GM21825 (cell line): Measurements from ENCODE around the gene FBP2.
"Not testable (repeated sequence)": the region's sequence is repeated elsewhere in the genome, so short reads cannot be mapped to it uniquely, and the experiment has no call there.

Experiments
- ATAC-seq: cut with Tn5 transposase; IDR thresholded peaks from one replicate; pipeline ENCODE4 v1.9.1; 2021; ENCODE audit warnings: mild to moderate bottlenecking, moderate library complexity; ENCODE audit not compliant: unreplicated experiment

Gene FBP2

DNA sequence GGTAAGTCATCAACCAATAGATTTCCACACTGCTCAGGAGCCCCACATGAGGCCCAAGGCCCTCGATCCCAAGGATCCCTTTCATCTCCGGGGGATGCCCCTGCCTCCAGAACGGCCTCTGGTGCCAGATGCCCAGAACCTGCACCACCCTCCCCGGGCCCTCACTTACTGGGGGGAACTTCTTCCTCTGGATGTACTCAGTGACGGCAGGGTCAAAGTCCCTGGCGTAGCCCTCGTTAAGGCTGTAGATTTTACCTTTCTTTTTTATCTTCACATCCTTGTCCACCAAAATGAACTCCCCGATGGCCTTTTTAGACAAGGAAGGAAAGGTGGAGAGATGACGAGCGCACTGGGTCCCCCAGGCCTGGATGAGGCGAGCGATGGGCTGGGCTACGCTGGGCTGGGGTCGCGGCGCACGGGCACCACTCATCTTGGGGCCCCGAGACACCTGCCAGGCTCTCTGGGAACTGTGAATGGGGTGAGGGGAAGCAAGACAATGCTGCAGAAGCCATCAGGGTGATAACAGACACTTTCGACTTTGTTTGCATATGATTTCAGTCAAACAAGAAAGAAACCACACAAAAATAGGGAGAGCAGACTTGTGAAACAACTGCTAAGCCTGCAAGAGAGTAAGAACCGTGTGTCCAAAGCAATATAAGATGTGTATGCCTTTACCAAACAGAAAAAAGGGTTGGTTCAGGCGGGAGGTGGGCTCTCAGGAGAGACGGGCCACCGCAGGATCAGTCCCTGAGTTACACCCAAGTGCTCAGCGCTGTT lies 13.2 kb upstream of the FBP2 start:
- no peak for ATAC-seq

DNA sequence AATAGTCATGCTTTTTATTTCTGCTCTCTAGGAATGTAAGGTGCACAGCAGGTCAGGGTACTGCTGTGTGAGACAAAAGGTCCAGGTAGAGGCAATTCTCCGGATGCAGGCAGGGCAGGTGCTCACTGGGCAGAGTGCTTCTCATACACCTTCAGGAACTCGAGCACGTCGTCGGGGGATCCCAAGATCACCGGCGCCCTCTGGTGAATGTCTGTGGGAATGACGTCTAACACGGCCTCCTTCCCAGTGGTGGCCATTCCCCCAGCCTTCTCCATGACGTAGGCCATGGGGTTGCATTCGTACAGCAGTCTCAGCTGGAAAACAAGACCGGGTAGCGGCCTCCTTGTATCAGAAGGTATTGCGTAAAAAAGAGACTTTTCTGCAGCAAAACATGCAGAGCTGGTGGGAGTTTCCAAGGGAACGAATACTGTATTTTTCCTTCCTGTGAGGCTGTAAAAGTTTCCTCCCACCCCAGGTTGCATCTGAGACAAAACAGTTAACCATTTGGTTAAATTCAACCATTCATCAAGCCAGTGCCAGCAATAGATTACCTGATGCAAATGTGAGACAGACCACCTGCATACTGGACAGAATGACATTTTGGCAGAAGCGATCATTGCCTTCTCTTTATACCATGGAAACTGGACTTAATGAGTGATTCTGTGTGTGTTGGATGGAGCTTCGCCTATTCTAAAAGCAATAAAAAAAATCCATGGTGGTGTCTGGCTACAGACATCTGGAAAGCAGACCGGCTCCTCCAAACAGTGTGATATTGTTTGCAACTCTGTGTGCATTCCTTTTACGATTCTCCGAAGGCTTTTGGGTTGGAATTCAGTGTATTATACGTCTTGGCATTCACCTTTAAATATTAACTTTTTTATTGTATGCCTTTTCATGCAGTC lies 9.9 kb upstream of the FBP2 start:
- ATAC-seq: no peak

DNA sequence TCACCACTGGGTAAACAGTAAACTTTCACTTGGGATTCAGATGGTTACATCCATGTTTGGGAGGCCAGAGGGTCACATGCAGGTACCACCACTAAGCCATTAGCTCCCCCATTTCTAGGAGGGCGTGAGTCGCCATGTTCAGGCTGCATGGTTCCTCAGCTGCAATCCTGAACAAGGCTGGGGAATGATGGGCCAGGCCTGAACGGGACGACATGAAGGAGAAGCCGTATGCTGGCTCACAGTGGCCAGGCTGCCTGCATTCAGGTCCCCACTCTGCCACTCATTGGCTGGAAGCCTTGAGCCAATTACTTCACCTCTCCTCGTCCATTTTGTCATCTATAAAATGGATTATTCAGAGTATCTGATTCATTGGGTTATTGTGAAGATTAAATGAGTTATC lies 9.0 kb upstream of the FBP2 start:
- no peak for ATAC-seq

DNA sequence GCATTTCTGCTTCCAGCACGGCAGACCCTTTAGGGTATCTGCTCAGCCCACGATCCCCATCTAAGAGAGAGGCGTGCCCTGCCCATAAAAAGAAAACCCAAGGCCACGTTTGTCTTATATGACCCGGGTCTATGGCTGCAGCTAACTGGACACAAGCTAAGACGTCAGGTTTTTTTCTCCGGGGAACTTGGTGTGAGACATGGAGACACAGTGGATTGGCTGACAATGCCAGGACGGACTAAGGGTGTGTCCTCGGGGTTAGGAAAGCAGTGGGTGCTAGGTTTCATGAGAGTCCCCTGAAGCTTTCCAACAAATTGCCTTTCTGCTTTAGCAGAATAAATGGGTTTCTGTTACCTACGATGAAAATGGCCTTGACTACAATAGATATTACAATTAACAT lies 7.1 kb upstream of the FBP2 start:
- no peak for ATAC-seq

DNA sequence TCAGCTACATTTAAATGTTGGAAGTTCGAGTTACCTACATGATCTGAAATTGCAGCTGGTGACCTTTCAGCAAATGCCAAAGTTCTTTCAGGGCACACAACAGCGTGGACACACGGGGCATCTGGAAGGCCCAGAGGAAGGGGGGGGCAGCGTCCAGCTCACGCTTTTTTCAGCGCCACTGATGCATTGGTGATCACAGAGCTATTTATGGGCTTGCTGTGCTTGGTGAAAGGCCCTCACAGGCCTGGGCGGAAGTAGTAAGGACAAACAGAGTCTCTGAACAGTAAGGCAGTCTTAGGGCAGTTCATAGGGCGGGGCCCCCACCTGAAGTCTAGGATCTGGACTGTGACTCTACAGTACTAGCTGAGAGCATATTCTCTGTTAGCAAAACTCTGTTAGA lies 6.6 kb upstream of the FBP2 start:
- no peak for ATAC-seq

DNA sequence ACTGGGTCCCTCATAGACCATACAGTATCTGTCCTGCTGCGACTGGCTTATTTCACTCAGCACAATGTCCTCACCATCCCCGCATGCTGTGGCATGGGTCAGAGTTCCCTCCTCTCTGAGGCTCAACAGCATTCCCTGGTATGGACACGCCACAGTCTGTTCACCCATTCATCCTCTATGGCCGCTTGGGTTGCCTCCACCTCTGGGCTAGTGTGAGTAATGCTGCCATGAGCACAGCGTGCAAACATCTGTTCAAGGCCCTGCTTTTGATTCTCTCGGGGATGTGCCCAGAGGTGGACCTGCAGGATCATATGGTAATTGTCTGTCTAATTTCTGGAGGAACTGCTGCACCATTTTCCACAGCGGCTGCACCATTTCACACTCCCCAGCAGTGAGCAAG lies 5.5 kb upstream of the FBP2 start:
- no peak for ATAC-seq

DNA sequence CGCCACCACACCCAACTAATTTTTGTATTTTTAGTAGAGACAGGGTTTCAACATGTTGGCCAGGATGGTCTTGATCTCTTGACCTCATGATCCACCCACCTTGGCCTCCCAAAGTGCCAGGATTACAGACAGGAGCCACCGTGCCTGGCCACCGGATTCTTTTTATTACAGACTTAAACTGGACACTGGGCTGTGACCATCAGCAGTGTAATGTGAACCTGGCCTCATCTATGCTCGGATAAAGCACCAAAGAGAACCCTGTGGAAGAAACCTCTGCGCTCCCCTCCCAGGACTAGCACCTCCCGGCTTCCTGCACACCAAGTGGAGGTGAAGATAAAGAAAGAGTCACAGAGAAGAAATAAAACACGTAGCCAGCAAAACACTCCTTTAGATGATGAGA lies 941 bp downstream of the FBP2 start:
- not testable (repeated sequence) for ATAC-seq

DNA sequence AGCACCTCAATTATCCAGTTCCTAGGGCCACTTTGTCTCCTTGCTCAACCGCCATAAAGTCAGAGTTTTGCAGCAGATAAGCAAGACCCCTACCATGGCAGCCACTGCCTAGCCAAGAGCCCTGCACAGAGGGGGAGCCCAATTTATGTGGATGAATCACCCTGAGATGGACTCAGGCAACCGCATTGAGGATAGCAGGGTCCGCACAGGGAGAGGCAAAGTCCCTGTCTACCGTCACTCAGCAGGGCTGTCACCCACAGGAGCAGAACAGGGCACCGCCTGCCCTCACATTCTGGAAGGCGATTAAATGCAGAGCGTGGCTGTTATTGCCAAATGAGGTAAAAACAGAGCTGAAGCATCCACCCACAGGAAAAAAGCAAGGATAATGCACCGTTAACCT lies 1.7 kb downstream of the FBP2 start:
- ATAC-seq: no peak

DNA sequence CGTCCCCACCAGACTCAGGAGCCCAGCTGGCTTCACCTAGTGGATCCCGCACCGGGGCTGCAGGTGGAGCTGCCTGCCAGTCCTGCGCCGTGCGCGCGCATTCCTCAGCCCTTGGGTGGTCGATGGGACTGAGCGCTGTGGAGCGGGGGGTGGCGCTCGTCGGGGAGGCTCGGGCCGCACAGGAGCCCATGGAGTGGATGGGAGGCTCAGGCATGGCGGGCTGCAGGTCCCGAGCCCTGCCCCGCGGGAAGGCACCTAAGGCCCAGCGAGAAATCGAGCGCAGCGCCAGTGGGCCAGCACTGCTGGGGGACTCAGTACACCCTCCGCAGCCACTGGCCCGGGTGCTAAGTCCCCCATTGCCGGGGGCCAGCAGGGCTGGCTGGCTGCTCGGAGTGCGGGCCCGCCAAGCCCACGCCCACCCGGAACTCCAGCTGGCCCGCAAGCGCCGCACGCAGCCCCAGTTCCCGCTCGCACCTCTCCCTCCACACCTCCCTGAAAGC lies 2.5 kb downstream of the FBP2 start:
- ATAC-seq: not testable (repeated sequence)

DNA sequence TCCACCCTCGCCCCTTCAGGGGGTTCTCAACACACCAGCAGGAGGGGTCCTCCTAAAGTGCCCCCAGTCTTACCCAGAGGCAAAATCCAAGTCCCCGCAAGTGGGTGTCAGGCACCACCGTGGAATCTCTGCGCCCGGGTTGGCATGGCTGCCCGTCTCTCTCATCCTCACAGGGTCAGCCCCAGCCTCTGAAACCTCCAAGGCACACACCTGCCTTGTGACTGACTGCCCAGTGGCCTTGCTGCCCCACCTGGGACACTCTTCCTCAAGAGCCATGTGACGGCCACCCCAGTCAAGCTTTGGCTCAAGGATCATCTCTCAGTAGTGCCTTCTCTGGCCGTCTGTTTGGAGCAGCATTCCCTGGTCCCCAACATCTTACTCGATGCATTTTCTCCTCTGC lies 4.9 kb downstream of the FBP2 start:
- no peak for ATAC-seq

DNA sequence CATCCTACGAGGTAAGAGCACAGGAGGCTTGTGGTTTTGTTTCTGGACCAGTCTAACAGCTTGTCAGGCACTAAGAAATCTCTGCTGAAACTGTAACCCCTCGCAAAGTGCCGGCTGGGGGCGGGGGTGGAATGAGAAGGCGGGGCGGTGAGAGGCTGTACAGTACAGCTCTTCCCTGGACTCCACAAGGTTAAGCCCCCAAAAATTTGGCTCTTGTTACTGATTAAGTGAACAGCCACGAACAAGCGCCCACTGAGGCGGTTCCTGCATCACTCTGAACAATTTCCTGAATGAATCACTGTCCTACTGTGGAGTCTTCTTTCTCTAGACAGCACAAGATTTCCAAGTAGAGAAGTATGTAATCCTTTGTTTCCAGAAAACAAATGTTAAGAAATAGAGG lies 6.8 kb downstream of the FBP2 start:
- ATAC-seq: no peak

DNA sequence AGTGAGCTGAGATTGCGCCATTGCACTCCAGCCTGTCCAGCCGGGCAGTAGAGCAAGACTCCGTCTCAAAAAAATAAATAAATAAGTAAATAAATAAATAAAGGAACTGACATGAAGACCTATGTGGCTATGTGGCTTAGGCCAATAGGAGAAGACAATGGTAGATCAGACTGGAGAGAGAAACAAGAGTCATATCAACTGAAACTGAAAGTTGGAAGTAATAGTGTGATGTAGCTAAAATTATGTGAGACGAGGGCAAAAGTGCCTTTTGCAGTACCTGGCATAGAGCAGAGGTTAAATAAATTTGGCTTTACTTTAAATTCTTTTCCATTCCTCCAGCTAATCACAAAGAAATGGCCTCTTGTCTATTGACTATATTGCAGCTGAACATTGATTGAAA lies 7.3 kb downstream of the FBP2 start:
- no peak for ATAC-seq

DNA sequence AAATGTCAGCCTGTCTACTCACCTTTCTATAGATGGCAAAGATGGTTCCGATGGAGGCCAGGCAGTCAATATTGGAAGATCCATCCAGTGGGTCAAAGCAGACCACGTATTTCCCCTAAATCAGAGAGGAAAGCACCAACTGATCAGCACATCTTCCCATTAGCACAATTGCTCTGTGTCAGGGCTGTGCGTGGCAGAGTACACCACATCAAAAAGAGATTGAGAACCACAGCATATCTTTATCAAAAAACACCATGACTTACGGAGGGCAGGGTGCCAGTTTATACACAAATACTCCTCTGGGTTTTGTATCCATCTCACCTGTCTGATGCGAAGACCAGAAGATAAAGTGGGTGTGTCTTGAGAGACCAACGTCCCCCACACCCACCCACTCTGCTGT lies 9.1 kb downstream of the FBP2 start:
- ATAC-seq: no peak

DNA sequence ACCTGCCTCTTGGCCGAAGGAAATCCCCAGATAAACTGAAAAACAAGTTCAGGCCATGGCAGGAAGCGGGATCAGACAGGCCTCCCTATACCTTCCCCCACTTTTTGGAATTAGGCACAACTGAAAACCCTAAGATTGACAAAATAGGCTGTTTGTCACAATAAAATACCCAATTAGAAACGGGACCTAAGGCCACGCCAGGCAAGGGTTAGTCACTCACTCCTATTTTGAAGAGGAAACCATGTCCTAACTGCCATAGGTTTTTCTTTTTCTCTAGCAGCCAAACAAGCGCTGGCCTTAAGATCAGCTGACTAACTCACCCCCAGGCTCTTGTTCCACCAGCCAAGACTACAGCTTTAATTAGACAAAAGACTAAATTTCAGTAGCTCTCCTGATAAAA lies 11.9 kb downstream of the FBP2 start:
- no peak for ATAC-seq

DNA sequence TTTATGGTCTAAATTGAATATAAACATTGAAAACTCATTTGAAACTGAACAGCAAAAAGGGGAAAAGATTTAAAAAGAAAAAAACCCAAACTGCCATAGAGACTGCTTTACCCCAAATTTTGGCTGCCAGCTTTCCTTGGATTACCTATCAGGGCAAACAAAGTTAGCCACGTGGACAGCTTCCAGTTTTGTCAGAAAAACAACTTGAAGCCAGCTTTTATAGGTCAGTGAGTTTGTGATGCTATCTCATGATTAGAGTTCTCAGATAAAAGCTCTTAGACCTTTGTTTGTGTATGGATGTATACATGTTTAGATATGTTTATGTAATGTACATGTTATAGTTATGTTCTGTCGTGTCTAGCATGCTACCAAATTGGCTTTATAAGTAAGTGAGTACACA lies 16.1 kb downstream of the FBP2 start:
- no peak for ATAC-seq

DNA sequence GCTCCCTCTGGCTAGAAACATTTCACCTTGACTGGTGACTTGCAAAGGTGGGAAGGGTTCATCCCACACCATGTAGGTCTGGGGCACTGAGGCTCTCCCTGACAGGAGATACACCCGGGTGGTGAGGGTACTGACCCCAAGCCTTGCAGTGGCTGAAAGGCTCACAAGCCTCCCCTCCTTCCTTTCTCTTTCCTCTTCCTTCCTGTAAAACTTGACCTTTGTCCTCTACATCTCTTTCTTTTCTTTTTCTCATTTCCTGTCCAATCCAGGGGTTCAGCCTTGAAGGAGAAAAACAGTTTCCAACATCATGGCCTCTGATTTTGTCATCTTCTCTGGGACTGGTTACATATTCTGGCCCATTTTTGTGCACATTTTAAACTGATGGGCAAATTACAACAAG lies 16.6 kb downstream of the FBP2 start:
- no peak for ATAC-seq

DNA sequence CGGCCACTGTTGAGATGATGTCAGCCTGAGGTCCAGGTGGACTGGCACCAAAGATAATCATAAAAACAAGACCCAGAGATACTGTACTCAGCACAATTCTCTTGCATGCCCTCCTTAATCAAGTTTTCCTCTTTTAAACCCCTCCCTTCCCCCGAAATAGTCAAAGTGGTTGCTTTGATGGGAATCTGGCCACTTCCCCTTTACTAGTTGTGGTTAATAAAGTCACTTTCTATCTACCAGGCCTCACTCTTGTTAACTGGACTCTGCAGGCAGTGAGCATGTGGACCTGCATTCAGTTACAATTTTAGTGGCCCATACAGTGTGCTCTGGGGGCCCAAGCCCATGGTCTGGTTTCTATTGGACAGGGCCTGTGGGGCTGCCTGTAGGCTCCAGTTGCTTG lies 17.5 kb downstream of the FBP2 start:
- no peak for ATAC-seq

DNA sequence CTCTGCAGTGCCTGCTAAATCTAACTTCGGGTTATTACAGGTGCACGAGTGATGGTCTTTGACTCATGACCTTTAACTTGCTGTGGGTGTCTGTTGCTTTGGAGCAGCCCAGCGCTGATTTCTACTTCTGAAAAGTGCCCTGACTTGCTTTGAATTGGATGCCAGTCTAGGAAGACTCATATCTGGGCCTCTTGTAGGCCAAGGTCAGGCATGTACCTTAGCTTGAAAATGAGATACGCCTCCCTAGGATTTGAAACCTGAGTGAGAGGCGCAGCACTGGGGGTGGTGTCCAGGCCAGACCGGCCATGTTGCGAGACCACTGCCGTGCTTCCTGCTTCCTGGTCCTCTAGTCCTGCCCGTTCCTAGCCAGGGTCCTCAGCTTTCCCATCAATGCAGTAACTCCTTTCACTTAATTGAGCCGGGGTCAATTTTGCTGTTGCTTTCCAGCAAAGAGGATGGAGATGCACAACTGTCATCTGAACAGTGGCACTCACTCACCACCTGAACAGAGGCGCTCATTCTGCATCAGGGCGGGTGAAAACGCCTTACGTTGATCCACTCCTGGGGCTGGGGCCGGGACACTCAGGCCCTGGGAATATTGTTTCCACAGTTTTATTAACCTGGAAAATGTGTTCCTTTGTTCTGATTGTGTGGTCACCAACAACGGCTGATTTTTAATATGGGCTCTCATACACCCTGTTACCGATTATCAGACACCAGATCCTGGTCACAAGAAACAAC lies 24.5 kb downstream of the FBP2 start:
- ATAC-seq: no peak

DNA sequence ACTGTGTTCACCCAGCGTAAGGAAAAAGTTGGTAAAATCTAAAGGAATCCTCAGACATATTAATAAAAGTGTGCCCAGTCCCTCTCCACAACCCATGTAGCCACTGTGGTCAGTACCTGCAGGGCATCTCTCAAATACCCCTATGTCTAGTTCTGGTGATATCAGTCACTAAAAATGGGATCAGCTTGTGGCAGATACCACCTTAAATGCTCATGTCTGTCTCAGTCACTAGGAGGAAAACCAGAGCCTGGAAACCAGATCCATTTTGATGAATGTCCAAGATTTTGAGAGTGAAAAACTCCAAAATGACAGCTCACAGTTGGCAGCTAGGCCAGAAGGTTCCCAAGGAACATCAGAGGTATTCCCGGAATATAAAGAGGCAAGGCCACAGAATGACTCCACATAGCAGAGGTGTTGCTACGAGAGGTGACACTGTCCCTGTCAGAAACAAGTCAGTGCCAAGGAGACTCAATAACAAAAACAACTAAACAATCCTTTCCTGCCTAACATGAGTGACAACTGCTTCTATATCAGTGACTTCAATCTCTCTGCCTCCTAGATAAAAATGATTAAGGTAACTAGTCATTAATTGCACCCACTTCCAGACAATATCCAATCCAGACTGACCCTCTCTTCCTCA lies 25.3 kb downstream of the FBP2 start:
- no peak for ATAC-seq

DNA sequence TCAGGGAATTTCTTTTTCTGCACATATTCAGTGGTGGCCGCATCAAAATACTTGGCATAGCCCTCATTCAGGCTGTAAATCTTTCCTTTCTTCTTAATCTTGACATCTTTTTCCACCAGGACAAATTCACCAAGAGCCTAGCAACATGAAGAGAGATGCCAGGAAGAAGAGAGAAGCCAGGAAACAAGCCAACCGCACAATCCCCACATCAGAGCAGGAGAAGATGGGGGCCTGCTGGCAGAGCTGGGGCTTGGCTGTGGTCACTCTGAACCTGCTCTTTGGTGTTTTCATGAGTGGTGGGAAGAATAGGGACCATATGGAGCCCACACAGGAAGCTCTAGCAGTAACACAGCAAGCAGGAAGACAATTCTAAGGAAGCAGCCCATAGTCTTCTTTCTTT lies 26.4 kb downstream of the FBP2 start:
- ATAC-seq: no peak

DNA sequence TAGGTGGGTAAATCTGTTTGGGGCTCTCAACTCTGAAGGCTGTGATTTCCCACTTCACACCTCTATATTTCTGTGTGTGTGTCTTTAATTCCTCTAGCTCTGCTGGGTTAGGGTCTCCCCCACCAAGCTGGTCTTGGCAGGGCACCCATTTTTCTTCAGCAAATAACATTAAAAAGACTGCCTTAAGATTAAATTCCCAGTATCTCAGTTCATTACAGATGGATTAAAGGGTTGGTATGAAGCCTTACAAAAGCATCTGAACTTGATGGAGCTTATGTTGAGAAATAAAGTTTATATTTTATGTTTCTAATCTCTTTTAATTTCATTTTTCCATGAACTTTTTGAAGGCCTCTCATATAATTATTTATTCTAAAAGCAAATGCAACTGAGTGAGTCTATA lies 27.1 kb downstream of the FBP2 start:
- no peak for ATAC-seq
